HG03097 (cell line): ENCODE measurements around the gene CYP2A6.
"Not testable (repeated sequence)": the region's sequence is repeated elsewhere in the genome, so short reads cannot be mapped to it uniquely, and the experiment has no call there.

Experiments used
- ATAC-seq: cut with Tn5 transposase; IDR thresholded peaks from one replicate; pipeline ENCODE4 v1.9.1; 2021; ENCODE audit not compliant: unreplicated experiment, low FRiP score

Gene CYP2A6, protein sequence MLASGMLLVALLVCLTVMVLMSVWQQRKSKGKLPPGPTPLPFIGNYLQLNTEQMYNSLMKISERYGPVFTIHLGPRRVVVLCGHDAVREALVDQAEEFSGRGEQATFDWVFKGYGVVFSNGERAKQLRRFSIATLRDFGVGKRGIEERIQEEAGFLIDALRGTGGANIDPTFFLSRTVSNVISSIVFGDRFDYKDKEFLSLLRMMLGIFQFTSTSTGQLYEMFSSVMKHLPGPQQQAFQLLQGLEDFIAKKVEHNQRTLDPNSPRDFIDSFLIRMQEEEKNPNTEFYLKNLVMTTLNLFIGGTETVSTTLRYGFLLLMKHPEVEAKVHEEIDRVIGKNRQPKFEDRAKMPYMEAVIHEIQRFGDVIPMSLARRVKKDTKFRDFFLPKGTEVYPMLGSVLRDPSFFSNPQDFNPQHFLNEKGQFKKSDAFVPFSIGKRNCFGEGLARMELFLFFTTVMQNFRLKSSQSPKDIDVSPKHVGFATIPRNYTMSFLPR

DNA sequence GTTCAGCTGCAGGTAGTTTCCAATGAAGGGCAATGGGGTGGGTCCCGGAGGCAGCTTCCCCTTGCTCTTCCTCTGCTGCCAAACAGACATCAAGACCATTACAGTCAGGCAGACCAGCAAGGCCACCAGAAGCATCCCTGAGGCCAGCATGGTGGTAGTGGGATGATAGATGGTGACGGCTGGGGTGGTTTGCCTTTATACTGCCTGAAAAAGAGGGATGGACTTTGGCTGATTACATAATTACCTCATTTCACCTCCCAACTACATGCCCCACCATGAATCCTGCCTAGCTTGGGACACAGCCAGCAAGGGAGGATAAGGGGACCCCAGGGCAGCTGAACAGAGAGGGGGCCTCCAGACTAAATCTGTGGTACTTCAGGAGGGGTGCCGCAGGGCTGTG is at the start of gene CYP2A6:
Gene CYP2A6, minus strand, starts transcription at position 171 of the 400 bp plus-strand sequence. Its CDS starts 21 bp downstream, at position 150.
- not testable (repeated sequence) for ATAC-seq

DNA sequence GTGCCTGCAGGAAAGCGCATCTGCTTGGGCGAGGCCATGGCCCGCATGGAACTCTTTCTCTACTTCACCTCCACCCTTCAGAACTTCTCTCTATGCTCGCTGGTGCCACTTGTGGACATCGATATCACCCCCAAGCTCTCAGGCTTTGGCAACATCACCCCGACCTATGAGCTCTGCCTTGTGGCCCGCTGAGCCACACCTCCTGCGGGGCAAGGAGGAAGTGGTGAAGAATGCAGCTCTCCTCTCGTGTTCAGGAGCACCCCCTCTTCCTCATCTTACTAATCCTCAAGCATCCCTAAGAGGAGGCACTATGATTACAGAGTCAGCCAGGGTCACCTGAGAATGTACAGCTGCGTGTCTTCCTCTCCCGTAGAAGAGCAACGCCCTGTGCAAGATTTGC is 49.7 kb upstream of the CYP2A6 start:
- not testable (repeated sequence) for ATAC-seq

DNA sequence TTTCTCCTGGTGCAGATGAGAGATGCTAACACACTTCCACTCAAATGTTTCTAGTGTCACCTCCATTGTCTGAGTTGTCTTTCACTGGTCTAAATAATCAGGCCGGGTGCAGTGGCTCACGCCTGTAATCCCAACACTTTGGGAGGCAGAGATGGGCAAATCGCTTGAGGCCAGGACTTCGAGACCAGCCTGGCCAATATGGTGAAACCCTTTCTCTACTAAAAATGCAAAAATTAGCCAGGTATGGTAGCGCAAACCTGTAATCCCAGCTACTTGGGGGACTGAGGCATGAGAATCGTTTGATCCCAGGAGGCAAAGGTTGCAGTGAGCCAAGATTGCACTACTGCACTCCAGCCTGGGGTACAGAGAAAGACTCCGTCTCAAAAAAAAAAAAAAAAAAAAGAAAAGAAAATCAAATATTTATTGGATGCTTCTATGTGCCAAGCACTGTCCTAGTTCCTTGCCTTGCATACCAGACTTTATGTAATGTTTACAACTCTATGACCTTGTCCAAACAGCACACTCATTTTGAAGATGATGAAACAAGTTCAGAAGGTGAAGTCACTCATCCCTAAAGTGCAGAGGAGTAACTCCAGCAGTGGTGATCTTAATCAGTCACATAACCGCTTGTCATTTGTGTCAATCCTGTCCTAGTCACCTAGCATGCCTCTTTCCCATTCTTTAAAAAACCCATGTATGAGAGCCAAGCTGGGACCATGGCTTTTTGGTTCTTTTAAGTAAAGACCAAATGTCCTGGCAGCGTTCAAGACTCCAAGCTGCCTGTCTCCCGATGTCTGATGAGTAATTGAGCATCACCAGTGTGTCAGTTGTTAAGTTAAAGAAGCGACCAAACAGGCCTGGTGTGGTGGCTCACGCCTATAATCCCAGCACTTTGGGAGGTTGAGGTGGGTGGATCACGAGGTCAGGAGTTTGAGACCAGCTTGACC is 46.9 kb upstream of the CYP2A6 start:
- not testable (repeated sequence) for ATAC-seq

DNA sequence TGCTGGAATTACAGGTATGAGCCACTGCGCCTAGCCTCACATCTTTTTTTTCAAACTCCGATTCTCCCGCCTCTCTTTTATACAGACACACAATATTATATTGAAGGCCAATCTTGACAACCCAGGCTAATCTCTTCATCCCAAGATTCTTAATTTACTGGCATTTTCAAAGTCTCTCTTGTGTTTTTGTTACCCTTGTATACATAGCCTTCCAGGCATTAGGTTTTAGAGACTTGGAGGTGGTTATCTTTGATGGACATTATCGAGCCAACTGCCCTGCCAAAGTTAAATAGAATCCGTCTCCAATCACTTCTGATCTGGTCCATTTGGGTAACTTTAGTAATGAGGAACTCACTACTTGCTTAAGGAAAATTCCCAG is 46.2 kb upstream of the CYP2A6 start:
- no peak for ATAC-seq

DNA sequence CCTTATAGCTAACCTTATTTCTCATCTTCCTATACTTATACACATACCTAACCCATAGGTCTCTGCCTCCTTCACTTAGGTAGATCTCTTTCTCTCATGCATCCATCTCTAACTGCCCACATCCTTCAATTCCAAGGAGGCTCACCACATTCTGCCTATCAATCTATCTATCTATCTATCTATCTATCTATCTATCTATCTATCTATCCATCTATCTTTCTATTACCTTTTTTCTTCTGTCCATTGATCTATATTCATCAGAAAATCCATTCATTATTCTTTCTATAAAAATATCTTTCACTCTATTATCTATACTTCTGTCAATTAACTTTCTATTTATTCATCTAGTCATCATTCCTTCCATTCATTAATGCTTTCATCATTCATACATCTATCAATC is 42.9 kb upstream of the CYP2A6 start:
- ATAC-seq = no peak

DNA sequence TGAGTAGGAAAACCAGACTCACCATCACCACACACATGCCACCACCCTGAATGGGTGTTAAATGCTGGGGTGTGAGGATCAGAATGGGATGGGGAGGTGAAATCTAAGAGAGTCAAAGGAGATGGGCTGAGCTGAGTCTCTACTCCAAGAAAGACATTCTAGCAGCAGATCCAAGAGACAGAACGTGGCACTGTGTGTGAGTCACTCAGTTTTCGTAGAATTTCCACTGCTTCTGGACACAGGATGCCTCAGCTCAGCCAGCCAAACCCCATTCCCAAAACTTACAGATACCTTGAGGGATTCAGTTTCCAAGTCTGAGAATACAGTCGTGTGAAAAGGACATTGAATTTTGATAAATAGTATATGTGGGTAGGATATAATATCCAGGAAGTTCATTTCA is 39.1 kb upstream of the CYP2A6 start:
- no peak for ATAC-seq

DNA sequence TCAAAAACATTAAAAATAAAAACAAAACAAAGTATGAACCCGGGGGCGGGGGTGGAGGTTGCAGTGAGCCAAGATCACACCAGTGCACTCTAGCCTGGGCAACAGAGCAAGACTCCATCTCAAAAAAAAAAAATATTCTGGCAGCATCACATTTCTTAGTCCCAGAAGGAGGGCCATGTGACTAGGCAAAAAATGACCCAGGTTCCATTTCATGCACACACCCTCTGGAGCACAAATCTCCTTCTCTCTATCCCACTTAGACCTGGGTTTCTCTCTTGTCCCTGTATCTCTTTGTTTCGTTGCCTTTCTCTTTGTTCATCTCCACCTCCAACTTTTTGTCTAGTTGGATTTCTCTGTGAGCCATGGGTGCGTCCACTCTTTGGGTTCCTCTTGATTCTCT is 37.9 kb upstream of the CYP2A6 start:
- no peak for ATAC-seq

DNA sequence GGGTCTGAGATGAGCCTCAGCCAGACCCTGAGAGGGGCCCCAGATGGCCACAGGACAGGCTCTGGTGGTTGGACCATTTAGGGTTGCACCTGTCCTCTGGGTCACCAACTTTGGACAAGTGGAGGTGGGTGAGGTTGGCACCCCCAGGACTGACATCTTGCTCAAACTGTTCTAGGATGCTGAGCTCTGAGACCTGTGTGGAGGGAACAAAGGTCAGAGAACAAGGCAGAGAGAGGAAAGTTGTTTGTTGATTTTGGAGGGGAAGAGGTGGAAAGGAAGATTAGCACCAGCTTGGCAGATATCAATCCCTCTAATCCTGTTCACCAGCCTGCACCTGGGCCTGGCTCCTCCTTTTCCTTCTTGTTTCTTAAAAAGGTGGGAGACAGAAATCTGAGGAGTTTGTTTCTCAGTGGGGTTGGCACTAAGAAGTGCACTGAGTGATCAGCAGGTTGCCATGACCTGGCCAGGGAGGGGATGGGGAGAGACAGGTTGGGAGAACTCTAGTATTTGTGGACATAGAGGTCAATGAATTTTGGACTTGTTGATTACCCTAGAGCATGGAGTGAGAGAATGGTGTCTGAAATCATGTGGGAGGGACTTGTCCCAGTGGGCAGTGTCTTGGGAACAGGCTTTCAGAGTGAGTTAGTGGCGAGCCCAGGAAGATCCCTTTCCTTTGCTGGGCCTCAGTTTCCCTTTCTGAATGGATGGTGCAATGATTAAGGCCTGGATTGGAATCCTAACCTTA is 34.1 kb upstream of the CYP2A6 start:
- ATAC-seq = not testable (repeated sequence)

DNA sequence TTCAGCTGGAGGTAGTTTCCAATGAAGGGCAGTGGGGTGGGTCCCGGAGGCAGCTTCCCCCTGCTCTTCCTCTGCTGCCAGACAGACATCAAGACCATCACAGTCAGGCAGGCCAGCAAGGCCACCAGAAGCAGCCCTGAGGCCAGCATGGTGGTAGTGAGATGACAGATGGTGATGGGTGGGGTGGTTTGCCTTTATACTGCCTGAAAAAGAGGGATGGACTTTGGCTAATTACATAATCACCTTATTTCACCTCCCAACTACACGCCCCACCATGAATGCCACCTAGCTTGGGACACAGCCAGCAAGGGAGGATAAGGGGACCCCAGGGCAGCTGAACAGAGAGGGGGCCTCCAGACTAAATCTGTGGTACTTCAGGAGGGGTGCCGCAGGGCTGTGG is 31.8 kb upstream of the CYP2A6 start, which contains the start of gene CYP2A7:
Gene CYP2A7, minus strand, starts transcription at position 170 of the 400 bp plus-strand sequence. Its CDS starts 21 bp downstream, at position 149.
- not testable (repeated sequence) for ATAC-seq

DNA sequence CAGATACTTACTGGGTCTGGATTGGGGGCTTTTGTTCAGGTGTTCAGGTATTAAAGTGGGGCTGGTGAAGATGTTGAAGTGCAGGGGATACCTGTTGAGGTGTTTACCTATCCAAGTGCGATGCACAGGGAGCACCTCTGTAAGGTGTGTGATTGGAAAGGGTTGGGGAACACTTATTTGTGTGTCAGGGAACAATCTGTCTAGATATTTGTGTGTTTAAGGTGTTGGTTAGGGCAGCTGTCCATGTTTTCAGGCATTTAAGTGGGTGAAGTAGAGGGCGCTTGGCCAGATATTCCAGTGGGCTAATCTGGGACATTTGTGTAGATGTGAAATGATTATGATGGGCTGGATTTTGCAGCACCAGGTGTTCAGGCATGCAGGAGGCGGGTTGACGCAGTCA is 29.1 kb upstream of the CYP2A6 start:
- not testable (repeated sequence) for ATAC-seq

DNA sequence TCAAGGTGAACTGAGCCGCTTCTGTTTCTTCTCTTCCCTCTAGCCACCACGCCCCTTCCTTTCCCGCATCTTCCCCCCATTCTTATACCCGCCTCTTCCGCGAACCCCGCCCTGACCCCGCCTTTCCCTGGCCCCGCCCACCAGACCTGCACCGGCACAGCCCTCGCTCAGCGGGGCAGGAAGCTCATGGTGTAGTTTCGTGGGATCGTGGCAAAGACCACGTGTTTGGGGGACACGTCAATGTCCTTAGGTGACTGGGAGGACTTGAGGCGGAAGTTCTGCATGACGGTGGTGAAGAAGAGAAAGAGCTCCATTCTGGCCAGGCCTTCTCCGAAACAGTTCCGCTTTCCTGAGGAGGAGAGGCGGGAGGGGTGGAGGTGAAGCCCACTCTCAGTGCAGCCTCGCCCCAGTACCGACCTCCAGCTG is 25.3 kb upstream of the CYP2A6 start:
- not testable (repeated sequence) for ATAC-seq

DNA sequence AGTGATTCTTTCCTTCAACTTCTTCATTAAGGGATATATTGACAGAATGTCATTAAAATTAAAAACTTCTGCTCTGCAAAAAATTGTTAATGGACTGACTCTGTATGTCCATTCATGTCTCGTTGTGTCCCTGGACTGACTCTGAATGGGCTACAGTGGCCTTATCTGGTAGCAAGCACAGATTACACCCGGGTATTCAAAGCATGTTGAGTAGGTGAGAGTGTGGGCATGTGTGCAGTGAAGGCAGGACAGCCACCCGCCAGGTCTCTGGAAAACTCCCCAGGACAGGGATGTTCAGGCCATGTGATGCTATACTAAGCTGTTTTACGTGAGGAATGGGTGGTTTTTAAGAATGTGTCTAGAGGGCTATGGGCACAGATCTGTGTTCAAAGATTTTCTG is 24.6 kb upstream of the CYP2A6 start:
- not testable (repeated sequence) for ATAC-seq

DNA sequence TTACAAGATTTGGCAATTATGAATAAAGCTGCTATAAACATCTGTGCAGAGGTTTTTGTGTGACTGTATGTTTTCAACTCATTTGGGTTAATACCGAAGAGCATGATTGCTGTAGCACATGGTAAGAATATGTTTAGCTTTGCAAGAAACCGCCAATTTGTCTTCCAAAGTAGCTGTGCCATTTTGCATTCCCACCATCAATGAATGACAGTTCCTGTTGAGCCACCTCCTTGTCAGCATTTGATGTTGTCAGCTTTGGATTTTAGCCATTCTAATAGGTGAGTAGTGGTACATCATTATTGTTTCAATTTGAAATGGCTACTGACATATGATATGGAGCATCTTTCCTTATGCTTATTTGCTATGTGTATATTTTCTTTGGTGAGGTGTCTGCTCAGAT is 23.6 kb upstream of the CYP2A6 start:
- not testable (repeated sequence) for ATAC-seq

DNA sequence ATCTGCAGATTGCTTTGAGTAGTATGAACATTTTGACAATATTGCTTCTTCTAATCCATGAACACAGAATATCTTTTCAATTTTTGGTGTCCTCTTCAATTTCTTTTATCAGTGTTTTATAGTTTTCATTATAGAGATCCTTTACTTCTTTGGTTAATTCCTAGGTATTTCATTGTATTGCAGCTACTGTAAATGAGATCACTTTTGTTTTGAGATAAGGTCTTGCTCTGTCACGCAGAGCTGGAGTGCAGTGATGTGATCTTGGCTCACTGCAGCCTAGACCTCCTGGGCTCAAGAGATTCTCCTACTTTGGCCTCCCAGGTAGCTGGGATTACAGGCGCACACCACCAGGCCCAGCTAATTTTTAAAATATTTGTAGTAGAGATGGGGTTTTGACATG is 22.0 kb upstream of the CYP2A6 start:
- no peak for ATAC-seq

DNA sequence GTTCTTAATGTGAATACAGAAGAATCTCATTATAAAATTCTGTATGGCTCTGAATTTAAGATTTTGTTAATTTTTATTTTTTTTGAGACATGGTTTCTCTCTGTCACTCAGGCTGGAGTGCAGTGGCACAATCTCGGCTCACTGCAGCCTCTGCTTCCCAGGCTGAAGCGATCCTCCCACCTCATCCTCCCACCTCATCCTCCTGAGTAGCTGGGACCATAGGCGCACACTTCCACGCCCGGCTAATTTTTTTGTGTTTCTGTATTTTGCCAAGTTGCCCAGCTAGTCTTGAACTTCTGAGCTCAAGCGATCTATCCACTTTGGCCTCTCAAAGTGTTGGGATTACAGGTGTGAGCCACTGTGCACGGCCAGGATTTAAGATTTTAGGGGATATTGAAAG is 17.5 kb upstream of the CYP2A6 start:
- no peak for ATAC-seq

DNA sequence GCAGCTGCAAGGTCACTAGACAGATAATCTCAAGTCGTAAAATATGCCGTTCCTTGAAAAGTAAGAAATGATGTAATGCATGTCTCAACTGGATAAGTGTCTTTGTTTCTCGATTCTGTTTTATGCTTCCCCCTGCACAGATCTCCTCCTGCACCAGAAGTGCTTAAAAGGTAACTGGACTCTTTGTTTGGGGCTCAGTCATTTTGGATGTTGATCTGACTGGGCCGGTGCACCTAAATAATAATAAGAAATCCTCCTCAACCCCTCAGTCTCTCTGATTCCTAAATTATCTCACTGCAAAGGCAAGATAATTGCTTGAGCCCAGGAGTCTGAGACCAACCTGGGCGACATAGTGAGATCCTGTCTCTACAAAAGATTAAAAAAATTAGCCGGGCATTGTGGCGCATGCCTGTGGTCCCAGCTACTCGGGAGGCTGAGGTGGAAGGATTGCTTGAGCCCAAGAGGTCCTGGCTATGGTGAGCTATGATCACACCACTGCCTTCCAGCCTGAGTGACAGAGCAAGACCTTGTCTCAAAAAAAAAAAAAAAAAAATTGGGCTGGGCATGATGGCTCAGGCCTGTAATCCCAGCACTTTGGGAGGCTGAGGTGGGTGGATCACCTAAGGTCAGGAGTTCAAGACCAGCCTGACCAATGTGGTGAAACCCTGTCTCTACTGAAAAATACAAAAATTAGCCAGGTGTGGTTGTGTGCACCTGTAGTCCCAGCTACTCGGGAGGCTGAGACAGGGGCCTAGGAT is 14.7 kb upstream of the CYP2A6 start:
- ATAC-seq = not testable (repeated sequence)

DNA sequence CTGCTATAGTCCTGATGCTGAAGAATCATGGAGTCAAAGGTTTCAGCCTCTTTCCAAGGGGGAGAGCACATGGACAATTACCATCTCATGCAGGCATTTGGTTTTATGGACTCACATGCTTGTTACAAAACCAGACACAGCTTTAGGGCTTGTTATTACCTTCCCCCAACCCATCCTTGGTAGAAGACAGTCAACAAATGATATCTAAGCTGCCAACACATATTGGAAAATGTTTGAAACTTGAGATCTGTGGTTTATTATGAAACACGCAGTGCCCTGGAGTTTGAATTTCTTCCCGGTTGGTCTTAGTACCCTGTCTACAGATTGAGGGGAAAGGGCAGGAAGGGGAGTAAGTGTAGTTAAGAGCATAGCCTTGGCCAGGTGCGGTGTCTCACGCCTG is 12.5 kb upstream of the CYP2A6 start:
- ATAC-seq = no peak

DNA sequence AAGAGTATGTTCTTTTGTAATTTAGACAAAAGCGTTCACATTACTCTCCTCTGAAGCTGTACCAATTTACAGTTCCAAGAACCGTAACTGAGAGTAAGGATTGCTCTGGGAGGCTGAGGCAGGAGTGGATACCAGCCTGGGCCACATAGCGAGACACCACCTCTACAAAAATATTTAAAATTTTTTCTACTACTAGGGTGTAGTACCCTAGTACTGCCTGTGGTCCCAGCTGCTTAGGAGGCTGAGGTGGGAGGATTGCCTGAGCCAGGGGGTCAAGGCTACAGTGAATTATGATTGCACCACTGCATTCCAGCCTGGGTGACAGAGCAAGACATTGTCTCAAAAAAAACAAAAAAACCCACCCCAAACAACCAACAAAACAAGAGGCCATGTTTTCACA is 12.1 kb upstream of the CYP2A6 start:
- no peak for ATAC-seq

DNA sequence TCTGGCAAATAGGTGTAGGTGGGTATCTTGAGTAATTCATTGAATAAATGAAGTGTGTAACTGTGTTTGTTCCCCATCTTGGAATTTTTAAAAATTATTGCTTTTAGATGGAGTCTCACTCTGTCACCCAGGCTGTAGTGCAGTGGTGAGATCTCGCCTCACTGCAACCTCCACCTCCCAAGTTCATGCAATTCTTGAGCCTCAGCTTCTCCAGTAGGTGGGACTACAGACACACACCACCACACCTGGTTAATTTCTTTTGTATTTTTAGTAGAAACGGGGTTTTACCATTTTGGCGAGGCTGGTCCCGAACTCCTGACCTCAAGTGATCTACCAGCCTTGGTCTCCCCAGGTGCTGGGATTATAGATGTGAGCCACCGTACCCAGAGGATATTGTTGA is 7.9 kb upstream of the CYP2A6 start:
- ATAC-seq = no peak
